ENCODE results near the gene EIF2S1. TPM values are rescaled to one million over a fixed set of nuclear protein-coding genes. Genes with fewer than 3 reads are reported as not detected.
"Not testable (repeated sequence)": the region's sequence is repeated elsewhere in the genome, so short reads cannot be mapped to it uniquely, and the experiment has no call there.

Gene EIF2S1
- 108 TPM for total RNA-seq

DNA sequence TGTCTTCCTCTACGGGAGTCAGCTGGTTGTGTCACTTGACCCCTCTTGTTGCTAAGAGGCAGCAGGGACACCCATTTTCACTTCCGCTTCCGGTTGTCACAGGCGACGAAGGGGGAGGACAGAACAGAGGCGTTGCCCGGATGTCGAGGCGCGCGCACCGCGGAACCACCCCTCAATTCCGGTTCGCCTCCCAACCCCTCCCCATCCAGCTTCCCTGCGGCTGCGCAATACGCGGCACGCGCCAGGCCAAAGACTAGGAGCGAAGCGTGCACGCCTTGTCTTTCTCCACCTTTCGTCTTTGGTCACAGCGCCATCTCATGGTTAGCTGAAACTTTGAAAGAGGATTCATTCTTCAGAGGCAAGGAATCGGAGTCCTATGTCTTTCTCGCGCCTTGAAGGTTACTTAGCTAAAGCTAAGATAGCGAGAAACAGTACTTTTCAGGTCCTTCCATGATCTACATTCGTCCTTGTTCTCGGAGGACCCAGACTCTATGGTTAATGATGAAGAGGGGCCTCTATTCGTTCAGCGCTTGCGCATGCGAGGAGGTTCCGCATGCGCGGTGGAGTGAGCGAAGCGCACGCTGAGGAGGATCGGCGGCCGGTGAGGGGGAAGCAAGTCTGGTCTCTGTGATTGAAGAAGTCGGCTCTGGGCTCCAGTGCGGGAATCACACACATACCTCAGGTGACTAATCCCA, at the start of gene EIF2S1, which contains the start of gene ATP6V1D:
EIF2S1 (plus strand) TSS at position 554 of the 695 bp plus-strand sequence. CDS start 4,440 bp downstream, outside the sequence.
ATP6V1D (minus strand) TSS at position 30 of the 695 bp plus-strand sequence. CDS start 106 bp downstream, outside the sequence.
- DNase-seq, result peak; percentile 100

- DNase-seq, result no peak
Measured at GRCh38 chr14:67311868-67312267, 48.3 kb upstream of the EIF2S1 start.

- no peak for DNase-seq
Measured at GRCh38 chr14:67313153-67313552, 47.0 kb upstream of the EIF2S1 start.

- no peak for DNase-seq
Measured at GRCh38 chr14:67317822-67318221, 42.3 kb upstream of the EIF2S1 start.

DNA sequence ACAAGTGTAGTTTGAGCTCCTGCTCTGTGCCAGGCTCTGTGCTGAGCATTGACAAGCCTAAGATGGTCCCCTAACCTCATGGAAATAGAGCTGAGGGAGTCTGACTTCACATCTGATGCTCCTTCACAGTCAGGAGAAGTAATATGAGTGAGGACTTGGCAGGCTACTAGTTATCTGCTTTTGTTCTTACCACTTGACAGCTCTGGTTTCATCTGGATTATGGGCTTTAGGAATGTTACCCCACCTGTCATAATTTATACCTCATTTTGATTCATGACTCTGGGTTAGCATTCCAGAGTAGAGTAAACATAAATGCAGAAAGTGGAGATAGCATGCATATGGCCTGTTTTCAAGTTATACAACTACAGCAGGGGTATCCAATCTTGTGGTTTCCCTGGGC, 41.0 kb upstream of the EIF2S1 start:
- DNase-seq, result no peak

- DNase-seq, result not testable (repeated sequence)
Measured at GRCh38 chr14:67329666-67330065, 30.5 kb upstream of the EIF2S1 start.

GRCh38 chr14:67331368-67332125, 28.6 kb upstream of the EIF2S1 start:
- no peak for DNase-seq

GRCh38 chr14:67332468-67332867, 27.7 kb upstream of the EIF2S1 start:
- DNase-seq, result no peak

DNA sequence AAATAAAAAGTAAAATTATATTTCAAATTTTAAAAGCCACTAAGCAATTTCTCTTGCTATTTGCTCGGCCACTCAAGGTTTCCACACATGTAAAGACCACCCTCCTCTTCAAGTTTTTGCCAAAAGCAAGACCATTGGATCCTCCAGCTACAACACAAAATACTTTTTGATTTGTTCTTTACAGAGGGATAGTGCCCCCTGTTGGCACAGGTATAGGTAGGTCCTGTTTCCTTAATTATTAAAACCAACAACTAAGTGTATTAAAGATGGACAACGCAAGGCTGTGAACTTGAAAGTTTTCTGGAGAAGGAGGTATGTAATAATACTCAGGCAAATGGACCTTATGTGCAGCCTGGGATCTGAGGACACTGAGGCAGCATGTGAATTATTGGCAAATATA, 24.3 kb upstream of the EIF2S1 start:
- DNase-seq, result no peak

DNA sequence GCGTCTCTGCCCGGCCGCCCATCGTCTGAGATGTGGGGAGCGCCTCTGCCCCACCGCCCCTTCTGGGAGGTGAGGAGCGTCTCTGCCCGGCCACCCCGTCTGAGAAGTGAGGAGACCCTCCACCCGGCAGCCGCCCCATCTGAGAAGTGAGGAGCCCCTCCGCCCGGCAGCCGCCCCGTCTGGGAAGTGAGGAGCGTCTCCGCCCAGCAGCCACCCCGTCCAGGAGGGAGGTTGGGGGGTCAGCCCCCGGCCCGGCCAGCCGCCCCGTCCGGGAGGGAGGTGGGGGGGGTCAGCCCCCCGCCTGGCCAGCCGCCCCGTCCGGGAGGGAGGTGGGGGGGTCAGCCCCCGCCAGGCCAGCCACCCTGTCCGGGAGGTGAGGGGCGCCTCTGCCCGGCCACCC, 18.9 kb upstream of the EIF2S1 start:
- not testable (repeated sequence) for DNase-seq

GRCh38 chr14:67343601-67344230, 16.4 kb upstream of the EIF2S1 start:
- DNase-seq, result no peak

- no peak for DNase-seq
Measured at GRCh38 chr14:67345583-67345982, 14.5 kb upstream of the EIF2S1 start.

- no peak for DNase-seq
Measured at GRCh38 chr14:67352055-67352454, 8.1 kb upstream of the EIF2S1 start.

DNA sequence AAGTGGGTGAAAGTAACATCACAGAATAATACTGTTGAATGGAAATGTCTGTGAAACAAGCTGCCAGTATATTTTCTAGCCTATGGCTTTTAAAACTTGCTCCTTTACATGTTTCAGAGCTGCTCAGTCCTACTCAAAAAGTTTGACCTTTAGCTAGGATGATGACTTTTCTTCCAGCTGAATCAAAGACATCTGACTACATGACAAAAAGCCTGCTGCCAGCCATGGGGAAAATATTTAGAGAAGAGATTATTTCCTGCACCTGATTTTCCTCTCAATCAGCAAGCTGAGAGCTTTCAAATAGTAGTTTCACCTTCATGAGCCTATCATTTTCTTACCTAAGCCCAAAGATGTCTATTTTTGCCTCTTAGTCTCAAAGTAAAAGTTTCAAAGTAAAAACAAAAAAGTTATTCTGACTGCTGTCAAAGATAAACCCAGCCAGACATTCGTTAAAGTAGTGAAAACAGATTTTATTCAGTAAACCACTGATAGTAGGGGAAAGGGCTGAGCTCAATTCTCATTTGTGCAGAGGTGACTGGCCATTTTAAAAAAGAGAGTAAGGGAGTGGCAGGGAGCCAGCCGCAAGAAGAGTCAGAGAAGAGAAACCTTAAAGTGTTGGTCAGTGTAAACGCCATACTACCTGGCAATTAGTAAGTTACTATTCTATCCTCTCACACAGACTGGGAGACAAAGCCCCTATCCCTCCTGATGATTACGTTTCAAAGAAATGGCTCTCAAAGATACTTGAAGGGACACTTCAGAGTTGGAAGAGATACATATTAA, 2.8 kb upstream of the EIF2S1 start:
- no peak for DNase-seq

DNA sequence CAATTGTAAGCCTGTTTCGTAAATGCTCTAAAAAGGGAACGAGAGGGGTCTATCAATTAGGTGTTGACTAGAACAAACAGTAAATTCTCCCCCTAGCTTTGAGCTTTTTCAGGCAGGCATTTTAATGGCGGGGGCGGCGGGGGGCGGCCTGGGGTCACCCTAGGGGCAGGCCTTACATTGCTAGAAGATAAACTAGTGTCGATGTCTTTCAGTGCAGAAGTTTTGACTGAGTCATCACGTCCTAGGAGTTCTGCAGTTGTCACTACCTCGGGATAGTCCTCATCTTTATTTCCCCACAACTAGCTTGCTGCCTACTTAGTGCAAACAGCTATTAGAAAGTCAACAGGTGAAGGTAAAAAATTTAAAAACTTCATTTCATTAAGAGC, 2.2 kb upstream of the EIF2S1 start:
- DNase-seq, result no peak

DNA sequence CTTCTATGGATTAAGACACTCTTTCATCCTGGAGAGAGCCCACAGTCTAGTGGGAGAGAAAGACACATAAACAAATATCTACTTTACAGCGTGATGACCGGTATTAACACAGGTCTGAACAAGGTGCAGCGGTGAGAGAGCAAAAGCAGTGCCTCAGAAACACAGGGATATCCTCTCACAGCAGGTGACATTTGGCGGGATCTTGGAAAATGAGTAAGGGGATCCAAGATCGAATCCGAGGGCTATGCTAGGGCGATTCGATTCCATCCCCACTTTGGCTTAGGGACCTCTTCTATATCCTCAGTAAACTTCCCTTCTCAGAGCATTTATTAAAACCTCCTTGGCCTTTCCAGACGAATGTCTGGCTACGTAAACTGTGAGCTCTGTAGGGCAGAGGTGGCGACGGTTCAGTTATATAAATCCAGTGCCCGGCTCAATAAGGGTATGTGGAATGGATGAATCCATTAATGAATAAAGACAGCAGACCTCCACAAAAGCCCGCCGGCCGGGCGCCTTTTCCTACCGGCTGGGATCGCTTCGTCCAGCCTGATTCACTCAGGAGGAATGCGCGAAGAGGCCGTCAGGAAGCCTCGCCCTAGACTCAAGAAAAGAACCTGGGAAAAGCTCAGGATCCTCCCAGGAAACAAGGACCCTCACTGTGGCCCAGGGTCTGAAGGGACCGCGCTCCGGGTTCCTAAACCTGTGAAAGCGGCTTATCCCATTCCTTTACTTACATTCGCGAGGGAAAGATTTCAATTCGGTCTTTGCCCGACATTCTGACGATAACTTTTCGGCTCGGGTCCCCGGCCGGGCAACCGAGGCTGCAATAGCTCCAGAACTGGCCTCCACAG, 979 bp upstream of the EIF2S1 start:
- DNase-seq, result no peak

- DNase-seq, result no peak
Measured at GRCh38 chr14:67360470-67361206, 510 bp downstream of the EIF2S1 start.

- DNase-seq, result no peak
Measured at GRCh38 chr14:67365476-67365875, 5.3 kb downstream of the EIF2S1 start.

DNA sequence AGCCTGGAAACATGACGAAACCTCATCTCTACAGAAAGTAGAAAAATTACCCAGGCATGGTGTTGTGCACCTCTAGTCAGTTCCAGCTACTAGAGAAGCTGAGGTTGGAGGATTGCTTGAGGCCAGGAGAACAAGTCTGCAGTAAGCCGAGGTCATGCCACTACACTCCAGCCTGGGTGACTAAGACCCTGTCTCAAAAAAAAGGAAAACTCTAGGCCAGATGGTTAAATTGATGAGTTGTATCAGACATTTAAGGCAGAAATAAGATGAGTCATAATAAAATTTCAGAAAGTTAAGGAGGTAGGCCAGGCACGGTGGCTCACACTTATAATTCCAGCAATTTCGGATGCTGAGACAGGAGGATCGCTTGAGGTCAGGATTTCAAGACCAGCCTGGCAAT, 10.7 kb downstream of the EIF2S1 start:
- no peak for DNase-seq

DNA sequence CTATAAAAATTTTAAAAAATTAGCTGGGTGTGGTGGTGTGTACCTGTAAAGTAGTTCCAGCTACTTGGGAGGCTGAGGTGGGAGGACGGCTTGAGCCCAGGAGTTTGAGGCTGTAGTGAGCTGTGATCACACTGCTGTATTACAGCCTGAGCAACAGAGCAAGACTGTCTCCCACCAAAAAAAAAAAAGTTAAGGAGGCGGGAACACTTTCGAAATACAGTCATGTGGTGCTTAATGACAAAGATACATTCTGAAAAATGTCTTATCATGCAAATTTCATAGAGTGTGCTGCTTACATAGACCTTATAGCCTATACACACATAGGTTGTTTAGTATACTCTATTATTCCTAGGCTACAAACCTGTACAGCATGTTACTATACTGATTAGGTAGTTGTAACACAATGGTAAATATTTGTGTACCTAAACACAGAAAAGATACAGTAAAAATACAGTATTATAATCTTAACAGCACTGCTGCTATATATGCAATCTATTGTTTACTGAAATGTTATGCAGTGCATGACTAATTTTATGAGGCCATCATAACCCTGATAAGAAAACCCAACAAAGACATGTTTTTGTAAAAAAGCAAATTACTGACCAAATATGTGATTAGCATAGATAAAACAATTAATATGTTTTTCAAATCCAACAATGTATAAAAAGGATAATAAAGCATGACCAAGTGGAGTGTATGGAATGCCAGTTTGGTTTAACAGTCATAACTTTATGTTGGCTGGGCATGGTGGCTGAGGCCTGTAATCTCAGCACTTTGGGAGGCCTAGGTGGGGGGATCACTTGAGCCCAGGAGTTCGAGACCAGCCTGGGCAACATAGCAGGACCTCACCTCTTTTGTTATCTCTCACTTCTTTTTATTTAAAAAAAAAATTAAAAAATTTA, 11.4 kb downstream of the EIF2S1 start:
- DNase-seq, result no peak
